Measurements from ENCODE around the gene ACTMAP. TPM values are rescaled to one million over a fixed set of nuclear protein-coding genes. Genes with fewer than 3 reads are reported as not detected.
A peak's percentile ranks its signal among the peaks of the same experiment; 100 is the strongest.
"Not testable (repeated sequence)": the region's sequence is repeated elsewhere in the genome, so short reads cannot be mapped to it uniquely, and the experiment has no call there.

ACTMAP gene
- total RNA-seq, 2 experiments from 2014 or later = 13.7 to 18.2 TPM

DNA sequence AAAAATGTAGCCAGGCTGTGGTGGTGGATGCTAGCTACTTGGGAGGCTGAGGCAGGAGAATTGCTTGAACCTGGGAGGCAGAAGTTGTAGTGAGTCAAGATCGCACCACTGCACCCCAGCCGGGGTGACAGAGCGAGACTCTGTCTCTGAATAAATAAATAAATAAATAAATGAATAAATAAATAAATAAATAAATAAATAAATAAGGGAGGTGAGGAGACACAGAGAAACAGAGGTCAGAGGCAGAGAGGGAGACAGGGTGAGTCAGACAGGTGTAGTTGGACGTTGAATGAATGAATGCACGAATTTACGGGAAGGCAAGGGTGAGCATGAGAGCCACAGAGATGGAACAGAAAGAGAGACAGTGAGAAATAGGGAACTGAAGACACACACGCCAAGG is 30.9 kb upstream of the ACTMAP start:
- H3K27ac Mint-ChIP-seq = no peak overlapping the region
- ATAC-seq = no peak

DNA sequence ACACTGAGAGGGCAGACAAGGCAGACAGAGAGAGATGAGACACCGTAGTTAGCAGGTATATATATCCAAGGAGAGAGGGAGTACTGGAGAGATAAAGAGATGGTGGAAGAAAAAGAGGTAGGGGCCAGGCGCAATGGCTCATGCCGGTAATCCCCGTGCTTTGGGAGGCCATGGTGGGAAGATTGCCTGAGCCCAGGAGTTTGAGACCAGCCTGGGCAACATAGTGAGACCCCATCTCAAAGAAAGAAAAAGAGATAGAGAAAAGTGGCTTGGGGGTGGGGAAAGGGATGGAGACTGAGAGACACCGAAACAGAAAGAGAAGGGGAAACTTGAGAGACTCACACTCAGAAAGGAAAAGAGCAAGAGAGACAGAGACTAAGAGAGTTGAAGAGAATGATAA is 30.3 kb upstream of the ACTMAP start:
- ATAC-seq (no peak), DNase-seq (no peak)
- CTCF ChIA-PET = interaction anchor here (0.5 to 1.1 kb wide), 2 partner anchors 10 to 36 kb away, joined by 3 read pairs; no protein-coding TSS in a partner anchor
- Mint-ChIP-seq H3K27me3 (no peaks in the 10 kb centered on the region), H3K4me1 (peaks cover 39% of the 10 kb centered on the region), H3K9me3 (ENCODE audit: low read depth) (no peaks in the 10 kb centered on the region), H3K4me3 (no peak overlapping the region), H3K36me3 (peaks cover 16% of the 10 kb centered on the region), H3K27ac (peak overlapping the region; percentile 69)

More for the DNA sequence above, 30.9 kb upstream of the ACTMAP start:
- no peaks in the 10 kb centered on the region for H3K27me3 Mint-ChIP-seq
- CTCF ChIA-PET = interaction anchor here (0.6 to 1.1 kb wide), 3 partner anchors 9 to 123 kb away, joined by 3 read pairs; no protein-coding TSS in a partner anchor
- H3K4me1 Mint-ChIP-seq = peaks cover 38% of the 10 kb centered on the region
- peaks cover 16% of the 10 kb centered on the region for H3K36me3 Mint-ChIP-seq
- no peak for DNase-seq
- H3K4me3 Mint-ChIP-seq = no peak overlapping the region
- H3K9me3 Mint-ChIP-seq (ENCODE audit: low read depth) = no peaks in the 10 kb centered on the region

DNA sequence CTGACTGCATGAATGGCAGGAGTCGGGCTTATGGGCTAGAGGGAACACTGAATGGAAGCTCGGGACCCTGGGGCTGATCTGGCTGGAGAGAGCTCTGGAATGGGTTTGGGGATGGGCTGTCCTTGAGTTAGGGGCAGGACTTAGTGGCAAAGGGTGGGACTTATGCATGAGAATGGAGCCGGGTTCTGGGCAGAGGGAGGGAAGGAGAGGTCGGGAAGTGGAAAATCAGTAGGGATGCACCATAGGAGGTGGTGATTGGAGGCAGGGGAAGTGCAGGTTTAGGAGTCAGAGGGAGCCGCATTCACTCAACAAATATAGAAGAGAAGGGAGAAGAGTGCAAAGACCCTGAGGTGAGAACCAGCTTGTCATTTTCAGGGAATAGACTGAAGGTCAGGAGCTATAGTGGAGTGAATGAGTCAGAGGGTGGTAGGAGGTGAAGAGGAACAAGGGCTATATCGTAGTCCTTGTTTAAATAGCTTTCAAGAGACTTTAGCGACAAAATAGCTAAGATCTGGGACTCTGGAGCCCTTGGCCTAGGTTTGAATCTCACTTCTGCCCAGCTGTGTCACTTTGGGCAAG is 28.5 kb upstream of the ACTMAP start:
- ATAC-seq = no peak
- Mint-ChIP-seq H3K4me1 (peaks cover 33% of the 10 kb centered on the region), H3K9me3 (ENCODE audit: low read depth) (no peaks in the 10 kb centered on the region), H3K36me3 (peaks cover 14% of the 10 kb centered on the region), H3K27me3 (no peaks in the 10 kb centered on the region), H3K27ac (peak overlapping the region; percentile 99), H3K4me3 (peak overlapping the region; percentile 87)
- CTCF ChIA-PET = interaction anchor here (0.7 to 4.6 kb wide), 15 partner anchors 8 to 144 kb away, joined by 3 to 47 read pairs (median 6); partner anchors contain the start of genes ACTMAP, COQ8B, EGLN2 and ITPKC
- DNase-seq = no peak

DNA sequence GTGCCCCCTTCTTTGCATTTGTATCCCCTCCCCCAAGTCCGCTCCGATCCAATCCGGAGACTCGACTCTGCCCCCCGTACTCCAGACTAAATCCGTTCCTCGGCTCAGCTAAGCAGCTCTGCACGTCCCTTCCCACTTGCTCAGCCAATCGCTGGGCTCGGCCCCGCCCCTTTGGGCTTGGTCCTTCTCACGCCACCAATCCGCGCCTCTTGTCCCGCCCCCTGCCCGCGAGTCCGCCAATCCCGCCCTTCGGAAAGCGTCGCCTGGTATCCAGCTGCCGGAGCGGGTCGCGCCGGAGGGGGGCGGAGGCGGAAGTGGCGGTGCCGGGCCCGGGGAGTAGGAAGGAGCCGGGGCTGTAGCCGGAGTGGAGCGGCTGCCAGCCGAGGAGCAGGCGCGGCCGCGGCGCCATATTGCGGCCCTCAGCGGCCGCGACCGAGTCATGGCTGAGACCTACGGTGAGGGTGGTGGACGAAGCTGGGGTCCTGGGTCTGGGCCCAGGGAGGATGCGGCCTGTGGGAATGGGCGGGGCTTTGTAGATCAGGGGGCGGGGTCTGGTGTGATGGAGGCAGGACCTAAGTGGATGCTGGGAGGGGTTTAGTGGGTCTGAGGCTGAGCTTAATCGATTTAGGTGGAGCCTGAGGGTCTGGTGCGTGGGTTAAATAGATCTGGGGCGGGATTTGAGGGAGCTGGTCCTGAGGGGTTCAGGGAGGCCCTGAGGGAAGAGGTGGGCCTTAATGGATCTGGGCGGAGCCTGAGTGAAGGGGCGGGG is 27.8 kb upstream of the ACTMAP start, which contains the start of gene RAB4B:
Gene RAB4B, plus strand, starts transcription at position 311 of the 769 bp plus-strand sequence. Its CDS starts 129 bp downstream, at position 440.
- Mint-ChIP-seq H3K4me3 (peak within 1 kb of the TSS; percentile 87), H3K27ac (peak within 1 kb of the TSS; percentile 99), H3K36me3 (peaks cover 14% of the 10 kb centered on the region), H3K9me3 (ENCODE audit: low read depth) (no peaks in the 10 kb centered on the region), H3K4me1 (peaks cover 33% of the 10 kb centered on the region), H3K27me3 (no peaks in the 10 kb centered on the region)
- ATAC-seq (peak; percentile 81), DNase-seq (peak; percentile 100)
- CTCF ChIA-PET = interaction anchor here (0.5 to 4.6 kb wide), 17 partner anchors 9 to 524 kb away, joined by 3 to 47 read pairs (median 5); partner anchors contain the start of genes ACTMAP, COQ8B, EGLN2 and ITPKC

DNA sequence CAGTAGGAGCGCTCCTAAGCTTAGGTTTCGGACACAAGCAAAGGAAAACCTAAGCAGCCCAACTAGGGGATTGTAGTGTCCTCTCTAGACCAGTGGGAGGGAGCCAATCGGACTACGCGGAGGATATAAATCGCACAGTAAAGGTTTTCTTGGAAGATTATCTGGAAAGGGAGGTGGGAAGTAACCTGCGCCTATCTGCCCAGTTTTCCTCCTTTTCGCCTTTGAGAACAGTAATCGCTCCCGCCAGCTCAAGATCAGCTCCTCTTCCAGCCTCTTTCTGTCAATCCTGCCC is 27.3 kb upstream of the ACTMAP start:
- Mint-ChIP-seq H3K27ac (peak overlapping the region; percentile 99), H3K36me3 (peaks cover 14% of the 10 kb centered on the region), H3K4me1 (peaks cover 33% of the 10 kb centered on the region), H3K27me3 (no peaks in the 10 kb centered on the region), H3K9me3 (ENCODE audit: low read depth) (no peaks in the 10 kb centered on the region), H3K4me3 (peak overlapping the region; percentile 87)
- no peak for DNase-seq
- CTCF ChIA-PET = interaction anchor here (0.5 to 4.6 kb wide), 14 partner anchors 20 to 525 kb away, joined by 3 to 47 read pairs (median 6); partner anchors contain the start of genes ACTMAP, COQ8B, EGLN2 and ITPKC
- ATAC-seq = no peak

DNA sequence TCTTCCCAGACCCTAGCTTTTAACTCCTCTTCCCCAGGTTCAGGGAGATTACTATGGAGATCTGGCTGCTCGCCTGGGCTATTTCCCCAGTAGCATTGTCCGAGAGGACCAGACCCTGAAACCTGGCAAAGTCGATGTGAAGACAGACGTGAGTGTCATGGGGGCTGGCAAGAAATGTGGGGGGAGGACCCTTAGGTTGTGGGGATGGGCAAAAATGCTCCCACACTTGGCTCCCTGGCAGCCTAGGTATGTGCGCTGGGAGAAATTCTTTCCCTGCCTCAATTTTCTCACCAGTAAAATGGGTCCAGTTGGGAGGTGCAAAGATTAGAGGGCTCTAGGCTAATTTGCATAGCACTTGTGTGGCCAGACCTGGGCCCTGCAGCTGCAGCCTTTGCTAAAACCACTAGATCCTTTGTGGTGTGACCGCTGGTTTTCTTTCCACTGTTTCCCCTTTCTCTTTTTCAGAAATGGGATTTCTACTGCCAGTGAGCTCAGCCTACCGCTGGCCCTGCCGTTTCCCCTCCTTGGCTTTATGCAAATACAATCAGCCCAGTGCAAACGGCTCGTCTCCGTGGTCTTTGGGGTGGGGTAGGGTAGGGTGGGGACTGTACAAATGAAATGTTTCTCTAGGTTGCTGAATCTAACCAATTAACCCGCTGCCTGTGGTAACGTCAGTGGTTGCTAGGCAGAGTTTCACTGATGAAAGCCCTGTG is 26.8 kb upstream of the ACTMAP start:
- Mint-ChIP-seq H3K4me1 (peaks cover 33% of the 10 kb centered on the region), H3K36me3 (peaks cover 12% of the 10 kb centered on the region), H3K4me3 (peak overlapping the region; percentile 87), H3K27me3 (no peaks in the 10 kb centered on the region), H3K9me3 (ENCODE audit: low read depth) (no peaks in the 10 kb centered on the region), H3K27ac (peak overlapping the region; percentile 99)
- peak; percentile 98 for DNase-seq
- peak; percentile 56 for ATAC-seq
- CTCF ChIA-PET = interaction anchor here (0.5 to 4.6 kb wide), 12 partner anchors 20 to 525 kb away, joined by 3 to 47 read pairs (median 8); partner anchors contain the start of genes ACTMAP, COQ8B, EGLN2 and ITPKC

DNA sequence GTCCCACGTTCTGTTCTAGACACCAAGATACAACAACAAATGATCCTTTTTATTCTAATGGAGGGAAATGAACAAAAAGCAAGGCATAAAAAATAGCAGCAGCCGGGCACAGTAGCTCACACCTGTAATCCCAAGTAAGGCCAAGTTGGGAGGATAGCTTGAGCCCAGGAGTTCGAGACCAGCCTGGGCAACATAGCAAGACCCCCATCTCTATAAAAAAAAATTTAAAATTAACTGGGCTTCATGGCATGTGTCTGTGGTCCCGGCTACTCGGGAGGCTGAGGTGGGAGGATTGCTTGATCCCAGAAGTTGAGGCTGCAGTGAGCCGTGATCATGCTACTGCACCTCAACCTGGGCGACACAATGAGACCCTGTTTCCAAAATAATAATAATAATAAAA is 26.1 kb upstream of the ACTMAP start:
- CTCF ChIA-PET = interaction anchor here (2.5 to 4.6 kb wide), 5 partner anchors 21 to 43 kb away, joined by 9 to 47 read pairs (median 42); partner anchors contain the start of genes ACTMAP, EGLN2 and SNRPA
- Mint-ChIP-seq H3K36me3 (peaks cover 10% of the 10 kb centered on the region), H3K9me3 (ENCODE audit: low read depth) (no peaks in the 10 kb centered on the region), H3K27me3 (no peaks in the 10 kb centered on the region), H3K4me3 (no peak overlapping the region), H3K4me1 (peaks cover 34% of the 10 kb centered on the region), H3K27ac (no peak overlapping the region)
- ATAC-seq = no peak
- DNase-seq = no peak

DNA sequence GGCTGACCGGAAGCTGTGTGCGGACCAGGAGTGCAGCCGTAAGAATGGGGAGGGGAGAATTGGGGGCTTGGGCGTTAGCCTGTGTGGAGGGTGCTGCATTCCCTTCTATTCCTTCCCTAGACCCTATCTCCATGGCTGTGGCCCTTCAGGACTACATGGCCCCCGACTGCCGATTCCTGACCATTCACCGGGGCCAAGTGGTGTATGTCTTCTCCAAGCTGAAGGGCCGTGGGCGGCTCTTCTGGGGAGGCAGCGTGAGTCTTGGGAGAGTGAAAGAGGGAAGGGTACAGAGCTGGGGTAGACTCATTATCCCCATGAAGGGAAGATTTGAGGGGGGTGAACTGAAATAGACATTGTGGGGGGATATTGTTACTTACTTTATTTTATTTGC is 25.4 kb upstream of the ACTMAP start:
- ATAC-seq (no peak), DNase-seq (no peak)
- H3K4me1 Mint-ChIP-seq = peaks cover 38% of the 10 kb centered on the region
- H3K4me3 Mint-ChIP-seq = no peak overlapping the region
- H3K9me3 Mint-ChIP-seq (ENCODE audit: low read depth) = no peaks in the 10 kb centered on the region
- CTCF ChIA-PET = interaction anchor here (3.8 to 4.6 kb wide), 3 partner anchors 21 to 31 kb away, joined by 42 to 47 read pairs (median 43); partner anchors contain the start of gene EGLN2
- peaks cover 12% of the 10 kb centered on the region for H3K36me3 Mint-ChIP-seq
- H3K27ac Mint-ChIP-seq = no peak overlapping the region
- H3K27me3 Mint-ChIP-seq = no peaks in the 10 kb centered on the region

DNA sequence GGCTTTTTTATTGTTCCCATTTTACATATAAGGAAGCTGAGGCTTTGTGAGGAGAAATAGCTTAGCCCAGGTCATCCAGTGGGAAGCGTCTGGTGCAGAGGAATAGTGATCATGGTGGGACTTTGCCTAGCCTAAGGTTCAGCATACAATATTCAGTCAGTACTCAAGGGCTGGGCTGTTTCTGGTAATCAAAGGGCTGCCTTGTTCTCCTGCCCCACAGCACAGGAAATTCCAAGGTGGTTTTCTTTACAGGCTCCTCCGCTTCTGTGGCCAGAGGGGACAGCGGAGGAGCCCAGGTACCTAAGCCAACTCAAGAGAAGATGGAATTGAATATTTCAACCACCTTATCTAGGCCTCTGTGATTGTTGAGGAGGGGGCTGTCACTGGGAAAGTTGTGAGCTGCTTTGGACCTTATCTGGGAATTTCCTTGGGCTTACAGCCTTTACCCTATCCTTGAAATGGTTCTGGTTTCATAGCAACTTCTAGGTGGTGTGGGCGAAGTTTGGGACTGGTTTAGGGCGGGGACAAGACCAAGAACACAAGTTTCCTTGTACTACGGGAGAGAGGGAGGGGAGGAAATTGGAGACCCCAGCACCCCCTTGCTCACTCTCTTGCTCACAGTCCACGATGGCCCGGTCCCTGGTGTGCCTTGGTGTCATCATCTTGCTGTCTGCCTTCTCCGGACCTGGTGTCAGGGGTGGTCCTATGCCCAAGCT is 24.8 kb upstream of the ACTMAP start, which contains the start of gene MIA:
Gene MIA, plus strand, starts transcription at position 606 of the 716 bp plus-strand sequence. Its CDS starts 22 bp downstream, at position 628.
- no peaks in the 10 kb centered on the region for H3K9me3 Mint-ChIP-seq (ENCODE audit: low read depth)
- CTCF ChIA-PET = interaction anchor here (3.9 to 4.6 kb wide), 2 partner anchors 22 to 32 kb away, joined by 42 to 47 read pairs; partner anchors contain the start of gene EGLN2
- ATAC-seq (no peak), DNase-seq (no peak)
- H3K4me3 Mint-ChIP-seq = no peak within 1 kb of the TSS
- H3K27me3 Mint-ChIP-seq = no peaks in the 10 kb centered on the region
- H3K27ac Mint-ChIP-seq = no peak within 1 kb of the TSS
- H3K36me3 Mint-ChIP-seq = peaks cover 11% of the 10 kb centered on the region
- peaks cover 34% of the 10 kb centered on the region for H3K4me1 Mint-ChIP-seq

DNA sequence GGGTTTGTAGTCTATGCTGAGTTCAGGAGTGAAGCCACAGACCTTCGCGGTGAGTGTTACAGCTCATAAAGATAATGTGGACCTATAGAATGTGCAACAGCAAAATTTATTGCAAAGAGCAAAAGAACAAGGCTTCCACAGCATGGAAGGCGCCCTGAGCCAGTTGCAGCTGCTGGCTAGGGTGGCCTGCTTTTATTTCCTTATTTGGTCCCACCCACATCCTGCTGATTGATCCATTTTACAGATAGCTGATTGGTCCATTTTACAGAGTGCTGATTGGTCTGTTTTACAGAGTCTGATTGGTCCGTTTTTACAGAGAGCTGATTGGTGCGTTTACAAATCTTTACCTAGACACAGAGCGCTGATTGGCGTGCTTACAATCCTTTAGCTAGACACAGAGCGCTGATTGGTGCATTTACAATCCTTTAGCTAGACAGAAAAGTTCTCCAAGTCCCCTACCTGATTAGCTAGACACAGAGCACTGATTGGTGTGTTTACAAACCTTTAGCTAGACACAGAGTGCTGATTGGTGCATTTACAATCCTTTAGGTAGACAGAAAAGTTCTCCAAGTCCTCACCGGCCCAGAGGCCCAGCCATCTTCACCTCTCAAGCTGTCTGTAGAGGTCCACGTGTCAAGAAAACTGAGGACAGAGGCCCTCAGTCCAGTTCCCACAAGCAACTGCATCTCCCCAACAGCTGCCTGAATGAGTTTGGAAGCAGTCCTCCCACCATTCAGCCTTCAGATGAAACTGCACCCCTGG is 21.0 kb upstream of the ACTMAP start:
- DNase-seq; H3K27ac Mint-ChIP-seq; H3K4me3 Mint-ChIP-seq; H3K27me3 Mint-ChIP-seq; H3K9me3 Mint-ChIP-seq (ENCODE audit: low read depth): not testable (repeated sequence)
- H3K4me1 Mint-ChIP-seq = peaks cover 17% of the 10 kb centered on the region
- ATAC-seq = peak; percentile 45
- CTCF ChIA-PET = interaction anchor here (1.1 to 2.8 kb wide), 2 partner anchors 21 to 48 kb away, joined by 3 to 8 read pairs; partner anchors contain the start of gene ACTMAP
- H3K36me3 Mint-ChIP-seq = peaks cover 23% of the 10 kb centered on the region

DNA sequence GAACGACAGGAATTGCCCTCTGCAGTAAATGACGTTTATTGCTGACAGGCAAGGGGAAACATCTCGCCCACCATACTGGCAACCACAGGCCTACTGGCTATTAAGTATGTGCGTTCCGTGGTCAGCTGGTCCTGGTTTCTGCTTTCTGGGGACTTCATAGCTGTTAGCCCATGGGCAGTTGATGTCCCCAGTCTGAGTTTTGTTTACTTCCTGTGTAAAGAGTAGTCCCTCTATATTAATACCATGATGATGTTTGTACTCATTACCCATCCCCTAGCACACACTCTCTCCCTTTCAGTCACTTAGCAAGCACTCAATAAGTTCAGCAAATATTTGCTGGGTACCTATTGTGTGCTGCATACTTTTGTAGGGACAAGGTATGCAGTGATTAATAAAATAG is 18.6 kb upstream of the ACTMAP start:
- peaks cover 43% of the 10 kb centered on the region for H3K36me3 Mint-ChIP-seq
- H3K4me1 Mint-ChIP-seq = peaks cover 36% of the 10 kb centered on the region
- H3K4me3 Mint-ChIP-seq = no peak overlapping the region
- CTCF ChIA-PET = interaction anchor here (1.7 kb wide), 1 partner anchor 11 kb away, joined by 3 read pairs; no protein-coding TSS in a partner anchor
- ATAC-seq = no peak
- no peak for DNase-seq
- H3K9me3 Mint-ChIP-seq (ENCODE audit: low read depth) = no peaks in the 10 kb centered on the region
- H3K27ac Mint-ChIP-seq = no peak overlapping the region
- H3K27me3 Mint-ChIP-seq = no peaks in the 10 kb centered on the region

DNA sequence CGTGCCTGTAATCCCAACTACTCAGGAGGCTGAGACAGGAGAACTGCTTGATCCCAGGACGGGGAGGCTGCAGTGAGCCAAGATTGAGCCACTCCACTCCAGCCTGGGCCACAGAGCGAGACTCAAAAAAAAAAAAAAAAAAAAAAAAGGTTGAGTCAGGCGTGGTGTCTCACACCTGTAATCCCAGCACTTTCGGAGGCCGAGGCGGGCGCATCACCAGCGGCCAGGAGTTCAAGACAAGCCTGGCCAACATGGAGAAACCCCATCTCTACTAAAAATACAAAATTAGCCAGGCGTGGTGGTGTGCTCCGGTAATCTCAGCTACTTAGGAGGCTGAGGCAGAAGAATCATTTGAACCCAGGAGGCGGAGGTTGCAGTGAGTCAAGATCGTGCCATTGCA is 16.1 kb upstream of the ACTMAP start:
- H3K27ac Mint-ChIP-seq; H3K9me3 Mint-ChIP-seq (ENCODE audit: low read depth); H3K27me3 Mint-ChIP-seq; DNase-seq; H3K4me3 Mint-ChIP-seq; ATAC-seq: not testable (repeated sequence)
- CTCF ChIA-PET = interaction anchor here (0.8 kb wide), 1 partner anchor 12 kb away, joined by 4 read pairs; no protein-coding TSS in a partner anchor
- Mint-ChIP-seq H3K36me3 (peaks cover 60% of the 10 kb centered on the region), H3K4me1 (peaks cover 57% of the 10 kb centered on the region)
